ENCODE data around the gene FIGN.

DNA sequence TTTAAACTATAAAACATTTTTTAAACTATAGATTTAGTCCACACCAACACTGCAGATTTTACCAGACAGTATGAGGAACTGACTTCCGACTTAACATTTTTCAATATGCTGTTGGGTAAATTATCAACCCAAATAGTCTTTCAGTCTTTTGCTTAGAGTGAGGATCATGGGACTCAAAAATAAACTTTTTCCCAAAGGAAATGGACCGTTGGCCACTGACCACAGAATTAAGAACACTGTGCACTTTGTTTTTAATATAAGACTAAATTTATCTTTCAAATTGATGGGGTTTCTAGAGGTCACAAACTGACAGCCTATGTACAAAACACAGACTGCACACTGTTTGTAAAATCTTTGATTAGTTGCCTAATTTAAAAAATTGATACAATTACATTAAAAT lies 44.9 kb downstream of the FIGN start:
- no peak for TF ChIP-seq CTCF (IDR thresholded peaks at IDR 0.05; ENCODE audit: low read depth, low read length)
- no peak for TF ChIP-seq POLR2A (IDR thresholded peaks at IDR 0.05; ENCODE audit: extremely low read depth, insufficient read length)
- TF ChIP-seq MYC (IDR thresholded peaks at IDR 0.05; ENCODE audit: low read depth, low read length) = no peak
